GM19463 (cell line): ENCODE data around the gene RAPGEF6.
"Not testable (repeated sequence)": the region's sequence is repeated elsewhere in the genome, so short reads cannot be mapped to it uniquely, and the experiment has no call there.

Experiments
- ATAC-seq: cut with Tn5 transposase; IDR thresholded peaks from one replicate; pipeline ENCODE4 v1.9.1; 2021; ENCODE audit warnings: mild to moderate bottlenecking, moderate library complexity; ENCODE audit not compliant: unreplicated experiment

RAPGEF6 gene

GRCh38 chr5:131514316-131515283 lies 120.4 kb downstream of the RAPGEF6 start:
- ATAC-seq, result peak; percentile 52

GRCh38 chr5:131513780-131514179 lies 121.2 kb downstream of the RAPGEF6 start:
- ATAC-seq, result peak; percentile 54

- ATAC-seq, result no peak
These were observed 123.1 kb downstream of the RAPGEF6 start for GRCh38 chr5:131511934-131512333.

- no peak for ATAC-seq
These were observed 125.2 kb downstream of the RAPGEF6 start for GRCh38 chr5:131509801-131510200.

- ATAC-seq, result no peak
These were observed 129.7 kb downstream of the RAPGEF6 start for GRCh38 chr5:131505237-131505908.

GRCh38 chr5:131496400-131496713 lies 138.7 kb downstream of the RAPGEF6 start:
- ATAC-seq, result peak; percentile 97

GRCh38 chr5:131495536-131496399 lies 139.3 kb downstream of the RAPGEF6 start:
- peak; percentile 33 for ATAC-seq

GRCh38 chr5:131491749-131492148 lies 143.3 kb downstream of the RAPGEF6 start:
- no peak for ATAC-seq

GRCh38 chr5:131488463-131488862 lies 146.6 kb downstream of the RAPGEF6 start:
- peak; percentile 88 for ATAC-seq

- not testable (repeated sequence) for ATAC-seq
These were observed 147.7 kb downstream of the RAPGEF6 start for GRCh38 chr5:131487371-131487770.

GRCh38 chr5:131482617-131483016 lies 152.4 kb downstream of the RAPGEF6 start:
- no peak for ATAC-seq

- no peak for ATAC-seq
These were observed 153.5 kb downstream of the RAPGEF6 start for GRCh38 chr5:131481569-131481968.

- no peak for ATAC-seq
These were observed 159.5 kb downstream of the RAPGEF6 start for GRCh38 chr5:131475541-131475941.

- no peak for ATAC-seq
These were observed 161.3 kb downstream of the RAPGEF6 start for GRCh38 chr5:131473731-131474130.

- no peak for ATAC-seq
These were observed 168.8 kb downstream of the RAPGEF6 start for GRCh38 chr5:131466171-131466766.

GRCh38 chr5:131463656-131464055 lies 171.4 kb downstream of the RAPGEF6 start:
- no peak for ATAC-seq

- no peak for ATAC-seq
These were observed 172.6 kb downstream of the RAPGEF6 start for GRCh38 chr5:131462454-131462853.

- ATAC-seq, result no peak
These were observed 173.3 kb downstream of the RAPGEF6 start for GRCh38 chr5:131461742-131462141.

GRCh38 chr5:131460867-131461572 lies 174.0 kb downstream of the RAPGEF6 start:
- no peak for ATAC-seq

GRCh38 chr5:131460133-131460532 lies 174.9 kb downstream of the RAPGEF6 start:
- no peak for ATAC-seq
